Activated naive CD8-positive, alpha-beta T cell treated with anti-CD3 and anti-CD28 coated beads, Interleukin-2, amount 50 U/mL, for 24 hours (primary cell): Measurements from ENCODE around the gene KAT6B.
A peak's percentile ranks its signal among the peaks of the same experiment; 100 is the strongest.

ENCODE experiments used
- ATAC-seq: fragments of 150-1000 bp; cut with Tn5 transposase; one replicate; pipeline ENCODE4 v1.10.0; 2021
- DNase-seq: peaks from one replicate; pipeline ENCODE4 v3.0.0; 2021
- H3K27ac Mint-ChIP-seq: one replicate; pipeline ENCODE4 v1.8.0; 2021; ENCODE audit warnings: mild to moderate bottlenecking, mixed read lengths
- H3K27me3 Mint-ChIP-seq: one replicate; pipeline ENCODE4 v1.8.0; 2021; ENCODE audit warnings: mixed read lengths
- H3K36me3 Mint-ChIP-seq: one replicate; pipeline ENCODE4 v1.8.0; 2021; ENCODE audit warnings: low read depth, mixed read lengths
- H3K4me1 Mint-ChIP-seq: one replicate; pipeline ENCODE4 v1.8.0; 2021; ENCODE audit warnings: mixed read lengths
- H3K4me3 Mint-ChIP-seq: one replicate; pipeline ENCODE4 v1.8.0; 2021; ENCODE audit warnings: mild to moderate bottlenecking, moderate library complexity, mixed read lengths
- H3K9me3 Mint-ChIP-seq: one replicate; pipeline ENCODE4 v1.8.0; 2021; ENCODE audit warnings: mixed read lengths

The KAT6B gene

GRCh38 chr10:74944205-74944604 is 117.8 kb downstream of the KAT6B start:
- Mint-ChIP-seq H3K27ac (no peak overlapping the region), H3K4me1 (peaks cover 22% of the 10 kb centered on the region), H3K4me3 (no peak overlapping the region), H3K27me3 (no peaks in the 10 kb centered on the region), H3K36me3 (peaks cover 6% of the 10 kb centered on the region), H3K9me3 (peaks cover 4% of the 10 kb centered on the region)
- no peak for DNase-seq
- no peak for ATAC-seq

- Mint-ChIP-seq H3K27me3 (no peaks in the 10 kb centered on the region), H3K9me3 (peaks cover 4% of the 10 kb centered on the region), H3K36me3 (peaks cover 7% of the 10 kb centered on the region), H3K4me3 (no peak overlapping the region), H3K27ac (no peak overlapping the region), H3K4me1 (peaks cover 32% of the 10 kb centered on the region)
- DNase-seq (no peak), ATAC-seq (no peak)
Observed at GRCh38 chr10:74947781-74948401, 121.5 kb downstream of the KAT6B start.

- H3K27ac Mint-ChIP-seq, result no peak overlapping the region
- no peak overlapping the region for H3K4me3 Mint-ChIP-seq
- no peaks in the 10 kb centered on the region for H3K9me3 Mint-ChIP-seq
- DNase-seq, result no peak
- no peaks in the 10 kb centered on the region for H3K27me3 Mint-ChIP-seq
- peaks cover 2% of the 10 kb centered on the region for H3K36me3 Mint-ChIP-seq
- ATAC-seq, result peak; percentile 72
- H3K4me1 Mint-ChIP-seq, result peaks cover 34% of the 10 kb centered on the region
Observed at GRCh38 chr10:74949034-74949832, 122.8 kb downstream of the KAT6B start.

- DNase-seq (no peak), ATAC-seq (no peak)
- Mint-ChIP-seq H3K27ac (no peak overlapping the region), H3K4me1 (peaks cover 32% of the 10 kb centered on the region), H3K4me3 (no peak overlapping the region), H3K9me3 (no peaks in the 10 kb centered on the region), H3K27me3 (no peaks in the 10 kb centered on the region), H3K36me3 (peaks cover 2% of the 10 kb centered on the region)
Observed at GRCh38 chr10:74949843-74950765, 123.7 kb downstream of the KAT6B start.

GRCh38 chr10:74953214-74953613 is 126.8 kb downstream of the KAT6B start:
- Mint-ChIP-seq H3K36me3 (peaks cover 2% of the 10 kb centered on the region), H3K4me1 (peaks cover 37% of the 10 kb centered on the region), H3K9me3 (no peaks in the 10 kb centered on the region), H3K4me3 (no peak overlapping the region), H3K27me3 (no peaks in the 10 kb centered on the region), H3K27ac (no peak overlapping the region)
- ATAC-seq (no peak), DNase-seq (no peak)

- H3K27ac Mint-ChIP-seq, result no peak overlapping the region
- H3K4me1 Mint-ChIP-seq, result peaks cover 21% of the 10 kb centered on the region
- H3K4me3 Mint-ChIP-seq, result no peak overlapping the region
- DNase-seq, result no peak
- ATAC-seq, result no peak
- no peaks in the 10 kb centered on the region for H3K9me3 Mint-ChIP-seq
- H3K27me3 Mint-ChIP-seq, result no peaks in the 10 kb centered on the region
- peaks cover 1% of the 10 kb centered on the region for H3K36me3 Mint-ChIP-seq
Observed at GRCh38 chr10:74955796-74956195, 129.4 kb downstream of the KAT6B start.

GRCh38 chr10:74956555-74957111 is 130.2 kb downstream of the KAT6B start:
- H3K27ac Mint-ChIP-seq, result no peak overlapping the region
- peaks cover 21% of the 10 kb centered on the region for H3K4me1 Mint-ChIP-seq
- peaks cover 1% of the 10 kb centered on the region for H3K36me3 Mint-ChIP-seq
- ATAC-seq, result no peak
- H3K27me3 Mint-ChIP-seq, result no peaks in the 10 kb centered on the region
- DNase-seq, result no peak
- no peaks in the 10 kb centered on the region for H3K9me3 Mint-ChIP-seq
- no peak overlapping the region for H3K4me3 Mint-ChIP-seq

- no peak for DNase-seq
- H3K27me3 Mint-ChIP-seq, result no peaks in the 10 kb centered on the region
- H3K4me3 Mint-ChIP-seq, result no peak overlapping the region
- peaks cover 1% of the 10 kb centered on the region for H3K36me3 Mint-ChIP-seq
- no peak for ATAC-seq
- no peak overlapping the region for H3K27ac Mint-ChIP-seq
- H3K9me3 Mint-ChIP-seq, result no peaks in the 10 kb centered on the region
- H3K4me1 Mint-ChIP-seq, result peaks cover 19% of the 10 kb centered on the region
Observed at GRCh38 chr10:74957285-74957961, 131.0 kb downstream of the KAT6B start.

GRCh38 chr10:74958316-74958715 is 131.9 kb downstream of the KAT6B start:
- peaks cover 1% of the 10 kb centered on the region for H3K36me3 Mint-ChIP-seq
- H3K9me3 Mint-ChIP-seq, result no peaks in the 10 kb centered on the region
- H3K27me3 Mint-ChIP-seq, result no peaks in the 10 kb centered on the region
- H3K4me1 Mint-ChIP-seq, result peaks cover 24% of the 10 kb centered on the region
- no peak overlapping the region for H3K4me3 Mint-ChIP-seq
- H3K27ac Mint-ChIP-seq, result no peak overlapping the region
- ATAC-seq (no peak), DNase-seq (no peak)

GRCh38 chr10:74960670-74961069 is 134.3 kb downstream of the KAT6B start:
- ATAC-seq (no peak), DNase-seq (no peak)
- Mint-ChIP-seq H3K4me1 (peaks cover 39% of the 10 kb centered on the region), H3K9me3 (no peaks in the 10 kb centered on the region), H3K36me3 (peaks cover 9% of the 10 kb centered on the region), H3K27ac (no peak overlapping the region), H3K4me3 (no peak overlapping the region), H3K27me3 (no peaks in the 10 kb centered on the region)

GRCh38 chr10:74962517-74962916 is 136.1 kb downstream of the KAT6B start:
- DNase-seq (no peak), ATAC-seq (no peak)
- Mint-ChIP-seq H3K4me1 (peaks cover 37% of the 10 kb centered on the region), H3K36me3 (peaks cover 16% of the 10 kb centered on the region), H3K27ac (no peak overlapping the region), H3K4me3 (no peak overlapping the region), H3K9me3 (peaks cover 4% of the 10 kb centered on the region), H3K27me3 (no peaks in the 10 kb centered on the region)

- peaks cover 44% of the 10 kb centered on the region for H3K4me1 Mint-ChIP-seq
- DNase-seq (no peak), ATAC-seq (peak; percentile 71)
- no peak overlapping the region for H3K4me3 Mint-ChIP-seq
- H3K9me3 Mint-ChIP-seq, result peaks cover 4% of the 10 kb centered on the region
- H3K27me3 Mint-ChIP-seq, result no peaks in the 10 kb centered on the region
- H3K36me3 Mint-ChIP-seq, result peaks cover 18% of the 10 kb centered on the region
- no peak overlapping the region for H3K27ac Mint-ChIP-seq
Observed at GRCh38 chr10:74963549-74963948, 137.1 kb downstream of the KAT6B start.

GRCh38 chr10:74967911-74968666 is 141.7 kb downstream of the KAT6B start:
- Mint-ChIP-seq H3K4me1 (peaks cover 64% of the 10 kb centered on the region), H3K4me3 (peak overlapping the region; percentile 56)
- ATAC-seq, result no peak

More at GRCh38 chr10:74967911-74968666, 141.7 kb downstream of the KAT6B start:
- Mint-ChIP-seq H3K9me3 (peaks cover 4% of the 10 kb centered on the region), H3K27me3 (no peaks in the 10 kb centered on the region), H3K27ac (peak overlapping the region; percentile 81), H3K36me3 (peaks cover 20% of the 10 kb centered on the region)
- no peak for DNase-seq
